ENCODE measurements around the gene ATOX1.

ATOX1 gene

DNA sequence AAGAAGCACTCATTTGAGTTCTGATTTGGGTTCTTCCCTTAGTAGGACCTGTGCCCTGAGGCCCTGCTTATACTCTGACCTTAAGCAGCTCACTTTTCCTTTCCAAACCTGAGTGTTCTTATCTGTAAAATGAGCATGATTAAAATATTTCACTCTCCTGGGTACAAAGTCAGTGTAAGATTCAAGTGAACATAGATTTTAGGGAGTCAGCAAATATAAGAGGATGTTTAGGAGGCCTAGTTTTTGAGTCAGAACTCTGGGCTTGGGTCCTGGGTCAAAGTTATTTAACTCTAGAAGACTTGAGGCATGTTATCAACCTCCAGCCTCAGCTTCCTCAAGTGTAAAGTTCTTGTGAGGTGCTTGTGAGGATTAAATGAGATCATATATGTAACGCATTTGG, 63.0 kb downstream of the ATOX1 start:
- Histone ChIP-seq H3K4me3 (ENCODE audit: low read depth, low read length) (no peak overlapping the region), H3K27ac (ENCODE audit: extremely low read depth, low read depth, low read length) (no peak overlapping the region), H3K9me3 (ENCODE audit: control insufficient read depth, insufficient read depth, low read depth, low read length) (no peaks in the 10 kb centered on the region), H3K36me3 (ENCODE audit: control insufficient read depth in 2 of 2, insufficient read depth in 1 of 2, low read length in 2 of 2) (no peaks in the 10 kb centered on the region), H3K4me1 (ENCODE audit: control insufficient read depth, insufficient read depth, low read length) (peaks cover 4% of the 10 kb centered on the region; the same call in 1 of the 2 replicates)
- ChIA-PET POLR2A (interaction anchor here (0.9 to 4.6 kb wide), 3 partner anchors 8 to 75 kb away, joined by 3 to 33 read pairs (median 5); partner anchors contain the start of gene SPARC), CTCF (interaction anchor here (0.9 to 1.5 kb wide), 4 partner anchors 23 to 172 kb away, joined by 3 to 6 read pairs (median 4); no protein-coding TSS in a partner anchor)
- TF ChIP-seq SETDB1 (IDR thresholded peaks at IDR 0.05; ENCODE audit: insufficient read length, low read length) (no peak), KLF7 (tag by site-specific recombination; IDR thresholded peaks at IDR 0.05; ENCODE audit: borderline replicate concordance) (no peak), ZNF621 (tag by site-specific recombination; IDR thresholded peaks at IDR 0.05) (no peak), ZNF544 (tag by site-specific recombination; IDR thresholded peaks at IDR 0.05) (no peak), ZNF530 (tag by site-specific recombination; IDR thresholded peaks at IDR 0.05; ENCODE audit: low read depth) (no peak), ZNF510 (tag by site-specific recombination; IDR thresholded peaks at IDR 0.05; ENCODE audit: insufficient replicate concordance) (no peak)

DNA sequence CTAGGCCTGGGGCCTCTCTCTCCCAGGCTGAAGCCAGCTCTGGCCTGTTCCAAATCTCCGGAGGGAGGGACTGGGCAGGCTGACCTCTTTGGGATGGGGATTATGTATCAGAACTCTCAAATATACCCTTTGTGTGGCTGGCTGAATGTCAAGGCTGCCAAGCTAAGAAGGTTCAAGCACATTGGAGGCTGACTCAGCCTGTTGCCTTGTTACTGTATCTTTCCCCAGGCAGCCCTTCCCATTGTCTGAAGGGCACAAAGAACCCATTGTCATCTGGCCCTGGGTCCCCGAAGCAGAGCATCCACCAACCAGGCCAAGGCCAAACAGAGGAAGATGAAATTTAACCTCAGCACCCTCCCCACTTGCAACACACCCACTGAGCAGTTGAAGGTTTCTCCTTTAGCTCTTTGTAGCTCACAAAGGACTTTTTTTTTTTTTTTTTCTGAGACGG, 64.4 kb downstream of the ATOX1 start:
- Histone ChIP-seq H3K4me1 (ENCODE audit: control insufficient read depth, insufficient read depth, low read length) (peaks cover 4% of the 10 kb centered on the region; the same call in 1 of the 2 replicates), H3K27ac (ENCODE audit: extremely low read depth, low read depth, low read length) (no peak overlapping the region), H3K36me3 (ENCODE audit: control insufficient read depth in 2 of 2, insufficient read depth in 1 of 2, low read length in 2 of 2) (no peaks in the 10 kb centered on the region), H3K9me3 (ENCODE audit: control insufficient read depth, insufficient read depth, low read depth, low read length) (no peaks in the 10 kb centered on the region), H3K4me3 (ENCODE audit: low read depth, low read length) (no peak overlapping the region)
- ChIA-PET POLR2A (no interaction called here), CTCF (interaction anchor here (0.6 to 1.4 kb wide), 4 partner anchors 26 to 42 kb away, joined by 3 to 5 read pairs (median 3); no protein-coding TSS in a partner anchor)
- TF ChIP-seq ZFP3 (tag by site-specific recombination; IDR thresholded peaks at IDR 0.05; ENCODE audit: low read depth) = no peak
- TF ChIP-seq SP7 (tag by site-specific recombination; IDR thresholded peaks at IDR 0.05) = no peak
- TF ChIP-seq, protein P1, sequence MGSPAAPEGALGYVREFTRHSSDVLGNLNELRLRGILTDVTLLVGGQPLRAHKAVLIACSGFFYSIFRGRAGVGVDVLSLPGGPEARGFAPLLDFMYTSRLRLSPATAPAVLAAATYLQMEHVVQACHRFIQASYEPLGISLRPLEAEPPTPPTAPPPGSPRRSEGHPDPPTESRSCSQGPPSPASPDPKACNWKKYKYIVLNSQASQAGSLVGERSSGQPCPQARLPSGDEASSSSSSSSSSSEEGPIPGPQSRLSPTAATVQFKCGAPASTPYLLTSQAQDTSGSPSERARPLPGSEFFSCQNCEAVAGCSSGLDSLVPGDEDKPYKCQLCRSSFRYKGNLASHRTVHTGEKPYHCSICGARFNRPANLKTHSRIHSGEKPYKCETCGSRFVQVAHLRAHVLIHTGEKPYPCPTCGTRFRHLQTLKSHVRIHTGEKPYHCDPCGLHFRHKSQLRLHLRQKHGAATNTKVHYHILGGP (tag by site-specific recombination; IDR thresholded peaks at IDR 0.05) = no peak
- no peak for TF ChIP-seq ZNF624 (tag by site-specific recombination; IDR thresholded peaks at IDR 0.05)
- no peak for TF ChIP-seq ZNF112 (tag by site-specific recombination; IDR thresholded peaks at IDR 0.05)
- TF ChIP-seq ZFP37 (tag by site-specific recombination; IDR thresholded peaks at IDR 0.05) = no peak
- no peak for TF ChIP-seq SP3 (tag by site-specific recombination; IDR thresholded peaks at IDR 0.05)
- no peak for TF ChIP-seq ZNF561 (tag by site-specific recombination; IDR thresholded peaks at IDR 0.05; ENCODE audit: borderline replicate concordance)
- TF ChIP-seq ZNF133 (tag by site-specific recombination; IDR thresholded peaks at IDR 0.05) = no peak
- no peak for TF ChIP-seq ZNF530 (tag by site-specific recombination; IDR thresholded peaks at IDR 0.05; ENCODE audit: low read depth)
- no peak for TF ChIP-seq ZIC2 (tag by site-specific recombination; IDR thresholded peaks at IDR 0.05)
- no peak for TF ChIP-seq ZBTB8A (tag by site-specific recombination; IDR thresholded peaks at IDR 0.05)
- TF ChIP-seq ZNF433 (tag by site-specific recombination; IDR thresholded peaks at IDR 0.05; ENCODE audit: low read depth) = no peak
- no peak for TF ChIP-seq ZXDB (tag by site-specific recombination; IDR thresholded peaks at IDR 0.05)
- TF ChIP-seq ZNF214 (tag by site-specific recombination; IDR thresholded peaks at IDR 0.05; ENCODE audit: borderline replicate concordance) = no peak
- TF ChIP-seq, protein P2, sequence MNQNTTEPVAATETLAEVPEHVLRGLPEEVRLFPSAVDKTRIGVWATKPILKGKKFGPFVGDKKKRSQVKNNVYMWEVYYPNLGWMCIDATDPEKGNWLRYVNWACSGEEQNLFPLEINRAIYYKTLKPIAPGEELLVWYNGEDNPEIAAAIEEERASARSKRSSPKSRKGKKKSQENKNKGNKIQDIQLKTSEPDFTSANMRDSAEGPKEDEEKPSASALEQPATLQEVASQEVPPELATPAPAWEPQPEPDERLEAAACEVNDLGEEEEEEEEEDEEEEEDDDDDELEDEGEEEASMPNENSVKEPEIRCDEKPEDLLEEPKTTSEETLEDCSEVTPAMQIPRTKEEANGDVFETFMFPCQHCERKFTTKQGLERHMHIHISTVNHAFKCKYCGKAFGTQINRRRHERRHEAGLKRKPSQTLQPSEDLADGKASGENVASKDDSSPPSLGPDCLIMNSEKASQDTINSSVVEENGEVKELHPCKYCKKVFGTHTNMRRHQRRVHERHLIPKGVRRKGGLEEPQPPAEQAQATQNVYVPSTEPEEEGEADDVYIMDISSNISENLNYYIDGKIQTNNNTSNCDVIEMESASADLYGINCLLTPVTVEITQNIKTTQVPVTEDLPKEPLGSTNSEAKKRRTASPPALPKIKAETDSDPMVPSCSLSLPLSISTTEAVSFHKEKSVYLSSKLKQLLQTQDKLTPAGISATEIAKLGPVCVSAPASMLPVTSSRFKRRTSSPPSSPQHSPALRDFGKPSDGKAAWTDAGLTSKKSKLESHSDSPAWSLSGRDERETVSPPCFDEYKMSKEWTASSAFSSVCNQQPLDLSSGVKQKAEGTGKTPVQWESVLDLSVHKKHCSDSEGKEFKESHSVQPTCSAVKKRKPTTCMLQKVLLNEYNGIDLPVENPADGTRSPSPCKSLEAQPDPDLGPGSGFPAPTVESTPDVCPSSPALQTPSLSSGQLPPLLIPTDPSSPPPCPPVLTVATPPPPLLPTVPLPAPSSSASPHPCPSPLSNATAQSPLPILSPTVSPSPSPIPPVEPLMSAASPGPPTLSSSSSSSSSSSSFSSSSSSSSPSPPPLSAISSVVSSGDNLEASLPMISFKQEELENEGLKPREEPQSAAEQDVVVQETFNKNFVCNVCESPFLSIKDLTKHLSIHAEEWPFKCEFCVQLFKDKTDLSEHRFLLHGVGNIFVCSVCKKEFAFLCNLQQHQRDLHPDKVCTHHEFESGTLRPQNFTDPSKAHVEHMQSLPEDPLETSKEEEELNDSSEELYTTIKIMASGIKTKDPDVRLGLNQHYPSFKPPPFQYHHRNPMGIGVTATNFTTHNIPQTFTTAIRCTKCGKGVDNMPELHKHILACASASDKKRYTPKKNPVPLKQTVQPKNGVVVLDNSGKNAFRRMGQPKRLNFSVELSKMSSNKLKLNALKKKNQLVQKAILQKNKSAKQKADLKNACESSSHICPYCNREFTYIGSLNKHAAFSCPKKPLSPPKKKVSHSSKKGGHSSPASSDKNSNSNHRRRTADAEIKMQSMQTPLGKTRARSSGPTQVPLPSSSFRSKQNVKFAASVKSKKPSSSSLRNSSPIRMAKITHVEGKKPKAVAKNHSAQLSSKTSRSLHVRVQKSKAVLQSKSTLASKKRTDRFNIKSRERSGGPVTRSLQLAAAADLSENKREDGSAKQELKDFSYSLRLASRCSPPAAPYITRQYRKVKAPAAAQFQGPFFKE (tag by site-specific recombination; IDR thresholded peaks at IDR 0.05; ENCODE audit: borderline replicate concordance) = no peak
- no peak for TF ChIP-seq ZNF169 (tag by site-specific recombination; IDR thresholded peaks at IDR 0.05)
- TF ChIP-seq ZNF292 (tag by site-specific recombination; IDR thresholded peaks at IDR 0.05; ENCODE audit: borderline replicate concordance, low read depth) = no peak
- no peak for TF ChIP-seq ZNF777 (tag by site-specific recombination; IDR thresholded peaks at IDR 0.05; ENCODE audit: borderline replicate concordance)
